SK-N-SH (cell line): Measurements from ENCODE around the gene MACO1. TPM values are rescaled to one million over a fixed set of nuclear protein-coding genes. Genes with fewer than 3 reads are reported as not detected.

Experiments used
- CTCF ChIA-PET: fragments of 300-600, 350-600 bp; formaldehyde crosslinking; extraction: SDS; loops from one replicate; lab custom pipeline; 2021; lab: Yijun Ruan, JAX
- POLR2A ChIA-PET: fragments of 350-600 bp; sonication (Branson Sonifier 250); formaldehyde crosslinking; extraction: SDS; loops from one replicate; lab custom pipeline; 2020; ENCODE audit warnings: antibody characterized with exemption, inconsistent platforms; lab: Yijun Ruan, JAX
- DNase-seq: peaks from one replicate; pipeline ENCODE4 v3.0.0; 2012
- H2AFZ ChIP-seq: fragments of 200-600 bp; sonication (generic); 2 replicates; pipeline ENCODE4 v1.8.1; 2016; ENCODE audit warnings: antibody characterized with exemption, mild to moderate bottlenecking, low read depth
- H3F3A ChIP-seq: fragments of 200-600 bp; sonication (generic); replicated peaks from 2 replicates; pipeline ENCODE3; 2016; ENCODE audit warnings: antibody characterized with exemption, mild to moderate bottlenecking; ENCODE audit not compliant: insufficient read depth
- H3K27ac ChIP-seq, 2 experiments: fragments of 200-500 bp in 1 of 2; fragments of 200-600 bp in 1 of 2; sonication (Bioruptor generic) in 1 of 2; sonication (generic), shearing (Covaris generic) in 1 of 2; 2 replicates each; pipeline versions ENCODE4 v1.5.1 to v1.6.1; 2014 to 2016; ENCODE audit warnings: low read depth in 2 of 2, inconsistent platforms in 1 of 2, low read length in 1 of 2, mild to moderate bottlenecking in 1 of 2, mixed read lengths in 1 of 2
- H3K27me3 ChIP-seq: fragments of 200-600 bp; sonication (generic), shearing (Covaris generic); 2 replicates; pipeline ENCODE4 v1.6.1; 2016; ENCODE audit warnings: mixed run types; ENCODE audit not compliant: insufficient read depth
- H3K36me3 ChIP-seq, 2 experiments: fragments of 200-500 bp in 1 of 2; fragments of 200-600 bp in 1 of 2; sonication (Bioruptor generic) in 1 of 2; sonication (generic) in 1 of 2; replicated peaks in 1 of 2; 2 replicates each; pipeline versions ENCODE3 to v1.5.1; 2014 to 2016; ENCODE audit warnings: low read length in 1 of 2, mild to moderate bottlenecking in 1 of 2; ENCODE audit not compliant: insufficient read depth in 2 of 2, control insufficient read depth in 1 of 2
- H3K4me1 ChIP-seq, 2 experiments: fragments of 200-500 bp in 1 of 2; fragments of 200-600 bp in 1 of 2; sonication (Bioruptor generic) in 1 of 2; sonication (generic), shearing (Covaris generic) in 1 of 2; 2 replicates each; pipeline versions ENCODE4 v1.5.1 to v1.6.1; 2014 to 2016; ENCODE audit warnings: low read depth in 1 of 2, low read length in 1 of 2, mixed run types in 1 of 2; ENCODE audit not compliant: insufficient read depth in 2 of 2, control insufficient read depth in 1 of 2
- H3K4me2 ChIP-seq: fragments of 200-600 bp; sonication (generic), shearing (Covaris generic); 2 replicates; pipeline ENCODE4 v1.6.1; 2017; ENCODE audit warnings: mixed run types
- H3K4me3 ChIP-seq, 2 experiments: fragments of 200-500 bp in 1 of 2; fragments of 200-600 bp in 1 of 2; sonication (Bioruptor generic) in 1 of 2; sonication (generic), shearing (Covaris generic) in 1 of 2; 2 replicates each; pipeline versions ENCODE4 v1.5.1 to v1.8.1; 2014 to 2016; ENCODE audit warnings: low read depth in 2 of 2, inconsistent platforms in 1 of 2, low read length in 1 of 2, mild to moderate bottlenecking in 1 of 2, mixed read lengths in 1 of 2, moderate library complexity in 1 of 2
- H3K79me2 ChIP-seq: fragments of 200-600 bp; sonication (generic); 2 replicates; pipeline ENCODE4 v1.8.1; 2017; ENCODE audit warnings: mild to moderate bottlenecking; ENCODE audit not compliant: insufficient read depth
- H3K9ac ChIP-seq: fragments of 200-600 bp; sonication (generic); 2 replicates; pipeline ENCODE4 v1.6.1; 2017; ENCODE audit warnings: mixed run types
- H3K9me2 ChIP-seq: fragments of 200-600 bp; sonication (generic); 2 replicates; pipeline ENCODE4 v1.6.1; 2017; ENCODE audit warnings: mixed run types
- H3K9me3 ChIP-seq: fragments of 200-600 bp; sonication (generic); 2 replicates; pipeline ENCODE4 v1.6.1; 2017; ENCODE audit warnings: mixed run types, mild to moderate bottlenecking, moderate library complexity
- H4K20me1 ChIP-seq: fragments of 200-600 bp; sonication (generic); 2 replicates; pipeline ENCODE4 v1.6.1; 2017; ENCODE audit warnings: mild to moderate bottlenecking, mixed run types; ENCODE audit not compliant: insufficient read depth
- JUND ChIP-seq: IDR thresholded peaks from 2 replicates; pipeline ENCODE4 v1.4.0; 2012
- MAX ChIP-seq: IDR thresholded peaks from 2 replicates; pipeline ENCODE4 v1.4.0; 2012; ENCODE audit warnings: low read depth
- PBX3 ChIP-seq: IDR thresholded peaks from 2 replicates; pipeline ENCODE4; 2012
- RXRA ChIP-seq: IDR thresholded peaks from 2 replicates; pipeline ENCODE4 v1.4.0; 2012; ENCODE audit warnings: low read depth, mild to moderate bottlenecking, borderline replicate concordance
- SMC3 ChIP-seq: IDR thresholded peaks from 2 replicates; pipeline ENCODE4 v1.6.1; 2012; ENCODE audit warnings: low read depth, low read length, improper control_type of control experiment
- TEAD4 ChIP-seq: IDR thresholded peaks from 2 replicates; pipeline ENCODE4 v1.4.0; 2012; ENCODE audit warnings: mild to moderate bottlenecking, borderline replicate concordance; ENCODE audit not compliant: insufficient read depth
- USF2 ChIP-seq: fragments of 150-350 bp; IDR thresholded peaks from 2 replicates; pipeline ENCODE4 v1.6.1; 2017; ENCODE audit warnings: antibody characterized with exemption, low read length, low read depth, borderline replicate concordance
- WGBS: methylation state at CpG from one replicate; pipeline ENCODE4 v1.1.6; 2017; ENCODE audit warnings: low lambda C conversion rate; 5-methylcytosine and 5-hydroxymethylcytosine counted together
- polyA plus RNA-seq, 3 experiments: library from polyadenylated mRNA; depleted of rRNA; stranded (reverse); fragments of >200 nt; gene quantifications; 2 replicates each; pipeline ENCODE4 v1.2.3, GENCODE V29; 2012
- TF ChIP-seq, protein P1 (sequence below): fragments of 200-600 bp; sonication (generic); IDR thresholded peaks from 2 replicates; pipeline ENCODE4 v1.6.1; 2017; ENCODE audit warnings: antibody characterized with exemption, mild to moderate bottlenecking, moderate library complexity
- TF ChIP-seq, protein P2 (sequence below): IDR thresholded peaks from 2 replicates; pipeline ENCODE4 v1.4.0; 2012; ENCODE audit warnings: low read depth, borderline replicate concordance

The MACO1 gene
- polyA plus RNA-seq, 1 of the 3 experiments (the other 2 are of a cell fraction): 6.9 TPM

- Histone ChIP-seq H3K27me3 (no peaks in the 10 kb centered on the region), H3K9me2 (no peaks in the 10 kb centered on the region), H3K4me1 (peaks cover 0 to 8% of the 10 kb centered on the region in 2 experiments; a peak in 2 of 4 replicates), H3K79me2 (peaks cover 54% of the 10 kb centered on the region), H4K20me1 (no peaks in the 10 kb centered on the region), H3F3A (peaks cover 9% of the 10 kb centered on the region), H2AFZ (no peak overlapping the region), H3K9me3 (no peaks in the 10 kb centered on the region), H3K36me3 (peaks cover 20 to 27% of the 10 kb centered on the region in 2 experiments), H3K4me2 (no peak overlapping the region), H3K27ac (peak overlapping the region in 1 of 2 experiments; percentile 45; a peak in 2 of 4 replicates), H3K4me3 (no peak overlapping the region), H3K9ac (no peak overlapping the region)
- 86% methylated on average over 1 of the region's 1 CpG for WGBS
- ChIA-PET CTCF (interaction anchor here (0.5 to 1.5 kb wide), 3 partner anchors 21 to 328 kb away, joined by 3 to 4 read pairs (median 3); no protein-coding TSS in a partner anchor), POLR2A (no interaction called here)
- no peak for DNase-seq
- TF ChIP-seq USF2: no peak
- TF ChIP-seq, protein P1, sequence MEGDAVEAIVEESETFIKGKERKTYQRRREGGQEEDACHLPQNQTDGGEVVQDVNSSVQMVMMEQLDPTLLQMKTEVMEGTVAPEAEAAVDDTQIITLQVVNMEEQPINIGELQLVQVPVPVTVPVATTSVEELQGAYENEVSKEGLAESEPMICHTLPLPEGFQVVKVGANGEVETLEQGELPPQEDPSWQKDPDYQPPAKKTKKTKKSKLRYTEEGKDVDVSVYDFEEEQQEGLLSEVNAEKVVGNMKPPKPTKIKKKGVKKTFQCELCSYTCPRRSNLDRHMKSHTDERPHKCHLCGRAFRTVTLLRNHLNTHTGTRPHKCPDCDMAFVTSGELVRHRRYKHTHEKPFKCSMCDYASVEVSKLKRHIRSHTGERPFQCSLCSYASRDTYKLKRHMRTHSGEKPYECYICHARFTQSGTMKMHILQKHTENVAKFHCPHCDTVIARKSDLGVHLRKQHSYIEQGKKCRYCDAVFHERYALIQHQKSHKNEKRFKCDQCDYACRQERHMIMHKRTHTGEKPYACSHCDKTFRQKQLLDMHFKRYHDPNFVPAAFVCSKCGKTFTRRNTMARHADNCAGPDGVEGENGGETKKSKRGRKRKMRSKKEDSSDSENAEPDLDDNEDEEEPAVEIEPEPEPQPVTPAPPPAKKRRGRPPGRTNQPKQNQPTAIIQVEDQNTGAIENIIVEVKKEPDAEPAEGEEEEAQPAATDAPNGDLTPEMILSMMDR: no peak
Observed at GRCh38 chr1:25482211-25482610, 51.5 kb downstream of the MACO1 start.

- Histone ChIP-seq H3K4me3 (no peak overlapping the region), H3K9me3 (no peaks in the 10 kb centered on the region), H3F3A (peaks cover 9% of the 10 kb centered on the region), H3K27ac (no peak overlapping the region), H3K9me2 (no peaks in the 10 kb centered on the region), H3K36me3 (peaks cover 23 to 32% of the 10 kb centered on the region in 2 experiments), H3K27me3 (no peaks in the 10 kb centered on the region), H3K4me2 (no peak overlapping the region), H3K9ac (no peak overlapping the region), H2AFZ (no peak overlapping the region), H3K79me2 (peaks cover 43% of the 10 kb centered on the region), H3K4me1 (peaks cover 0 to 8% of the 10 kb centered on the region in 2 experiments; a peak in 2 of 4 replicates), H4K20me1 (no peaks in the 10 kb centered on the region)
- DNase-seq: no peak
- CTCF ChIA-PET: no interaction called here
- 92% methylated on average over 9 of the region's 10 CpGs for WGBS
- POLR2A ChIA-PET: no interaction called here
- no peak for TF ChIP-seq PBX3
Observed at GRCh38 chr1:25484096-25484495, 53.4 kb downstream of the MACO1 start.

DNA sequence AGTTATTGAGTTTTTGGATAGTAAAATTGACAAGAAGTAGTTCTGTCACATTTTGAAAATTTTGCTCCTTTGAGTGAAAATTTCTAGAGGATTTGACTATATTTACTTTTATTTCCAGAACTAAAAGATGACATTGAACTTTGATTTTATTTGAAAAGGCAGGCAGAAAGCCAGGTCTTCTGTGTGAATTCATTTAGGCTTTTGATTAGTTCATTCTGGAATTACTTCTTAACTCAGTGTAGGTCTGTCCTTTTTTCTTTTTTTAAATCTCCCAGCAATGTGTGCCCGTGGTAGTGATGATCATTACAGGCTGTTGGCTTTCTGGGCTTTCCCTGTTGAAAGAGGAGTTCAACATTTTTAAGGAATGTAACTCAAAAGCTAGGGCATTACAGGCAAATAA, 53.8 kb downstream of the MACO1 start:
- H4K20me1 ChIP-seq: no peaks in the 10 kb centered on the region
- no peak overlapping the region for H3K9ac ChIP-seq
- H3K79me2 ChIP-seq: peaks cover 39% of the 10 kb centered on the region
- peaks cover 25 to 36% of the 10 kb centered on the region in 2 experiments for H3K36me3 ChIP-seq
- peaks cover 0 to 8% of the 10 kb centered on the region in 2 experiments; a peak in 2 of 4 replicates for H3K4me1 ChIP-seq
- H3K27me3 ChIP-seq: no peaks in the 10 kb centered on the region
- no peaks in the 10 kb centered on the region for H3K9me2 ChIP-seq
- no peak overlapping the region for H3K4me3 ChIP-seq
- no peak overlapping the region for H2AFZ ChIP-seq
- no peak overlapping the region for H3K4me2 ChIP-seq
- no peak for TF ChIP-seq SMC3
- no peak for TF ChIP-seq JUND
- TF ChIP-seq, protein P2, sequence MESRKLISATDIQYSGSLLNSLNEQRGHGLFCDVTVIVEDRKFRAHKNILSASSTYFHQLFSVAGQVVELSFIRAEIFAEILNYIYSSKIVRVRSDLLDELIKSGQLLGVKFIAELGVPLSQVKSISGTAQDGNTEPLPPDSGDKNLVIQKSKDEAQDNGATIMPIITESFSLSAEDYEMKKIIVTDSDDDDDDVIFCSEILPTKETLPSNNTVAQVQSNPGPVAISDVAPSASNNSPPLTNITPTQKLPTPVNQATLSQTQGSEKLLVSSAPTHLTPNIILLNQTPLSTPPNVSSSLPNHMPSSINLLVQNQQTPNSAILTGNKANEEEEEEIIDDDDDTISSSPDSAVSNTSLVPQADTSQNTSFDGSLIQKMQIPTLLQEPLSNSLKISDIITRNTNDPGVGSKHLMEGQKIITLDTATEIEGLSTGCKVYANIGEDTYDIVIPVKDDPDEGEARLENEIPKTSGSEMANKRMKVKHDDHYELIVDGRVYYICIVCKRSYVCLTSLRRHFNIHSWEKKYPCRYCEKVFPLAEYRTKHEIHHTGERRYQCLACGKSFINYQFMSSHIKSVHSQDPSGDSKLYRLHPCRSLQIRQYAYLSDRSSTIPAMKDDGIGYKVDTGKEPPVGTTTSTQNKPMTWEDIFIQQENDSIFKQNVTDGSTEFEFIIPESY: no peak
- TF ChIP-seq RXRA: no peak
- no peak for TF ChIP-seq TEAD4
- TF ChIP-seq MAX: no peak
- no peak for DNase-seq
- H3K27ac ChIP-seq: no peak overlapping the region
- H3F3A ChIP-seq: peaks cover 9% of the 10 kb centered on the region
- ChIA-PET CTCF (no interaction called here), POLR2A (no interaction called here)
- no peaks in the 10 kb centered on the region for H3K9me3 ChIP-seq
- 94% methylated on average over 1 of the region's 1 CpG for WGBS
